ENCODE results near the gene HAUS3. TPM values are rescaled to one million over a fixed set of nuclear protein-coding genes. Genes with fewer than 3 reads are reported as not detected.

Gene HAUS3
- total and polyA plus RNA-seq, 2 of the 13 experiments (the other 11 are each of a cell fraction or from before 2014, with no cell fraction given): 3.9 to 12.6 TPM

DNA sequence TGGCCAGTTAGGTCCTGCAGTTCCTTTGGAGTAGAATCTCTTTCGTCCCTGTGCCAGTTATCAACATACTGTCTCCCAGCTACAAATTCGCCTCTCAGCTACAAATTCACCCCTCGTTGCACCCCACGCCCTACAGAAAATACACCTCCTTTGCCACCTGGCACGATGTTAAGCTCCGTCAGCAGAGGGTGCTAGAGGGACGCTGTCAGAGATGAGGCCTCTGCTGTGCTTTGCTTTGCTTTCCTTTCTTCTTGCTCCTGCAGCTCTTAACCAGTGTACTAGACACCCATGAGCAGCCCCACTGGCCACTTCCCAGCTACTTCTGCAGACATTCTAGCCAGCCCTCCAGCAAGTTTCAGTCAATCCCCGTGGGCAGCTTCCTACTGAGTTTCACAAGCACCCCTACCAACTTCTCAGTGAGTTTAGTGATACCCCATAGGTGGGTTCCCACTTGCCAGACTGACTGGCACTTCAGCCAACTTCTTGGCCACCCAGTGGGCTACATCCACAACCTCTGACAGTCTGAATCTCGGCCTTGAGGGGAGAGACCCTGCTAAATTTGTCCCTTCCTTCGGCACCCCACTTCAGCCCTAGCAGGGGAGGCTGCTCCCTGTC lies 21.8 kb downstream of the HAUS3 start (continued):
- TF ChIP-seq SRSF9 (IDR thresholded peaks at IDR 0.05; ENCODE audit: borderline replicate concordance, insufficient read depth, low read depth, low read length, poor library complexity, severe bottlenecking) (no peak), ZNF777 (CRISPR knock-in tag; IDR thresholded peaks at IDR 0.05) (no peak), ZNF501 (CRISPR knock-in tag; IDR thresholded peaks at IDR 0.05) (0 out of 2 replicates have a peak, but pooled peaks have one; percentile 22), YY1 (IDR thresholded peaks at IDR 0.05; ENCODE audit: insufficient read depth, insufficient replicate concordance, low read depth, low read length) (no peak), XRCC5 (optimal IDR thresholded peaks at IDR 0.05; ENCODE audit: low read length) (peak; percentile 64), PCBP1 (IDR thresholded peaks at IDR 0.05; ENCODE audit: borderline replicate concordance, low read depth, low read length) (no peak), RAD21 (CRISPR knock-in tag; IDR thresholded peaks at IDR 0.05) (peak; percentile 83), ZSCAN9 (CRISPR knock-in tag; IDR thresholded peaks at IDR 0.05; ENCODE audit: borderline replicate concordance) (no peak), ZNF329 (CRISPR knock-in tag; IDR thresholded peaks at IDR 0.05; ENCODE audit: low read depth) (no peak), SALL1 (CRISPR knock-in tag; IDR thresholded peaks at IDR 0.05) (peak; percentile 31; the same call in 1 of the 2 replicates), ZFX (CRISPR knock-in tag; IDR thresholded peaks at IDR 0.05; ENCODE audit: low read depth) (0 out of 2 replicates have a peak, but pooled peaks have one; percentile 42)
- TF ChIP-seq, protein P1, sequence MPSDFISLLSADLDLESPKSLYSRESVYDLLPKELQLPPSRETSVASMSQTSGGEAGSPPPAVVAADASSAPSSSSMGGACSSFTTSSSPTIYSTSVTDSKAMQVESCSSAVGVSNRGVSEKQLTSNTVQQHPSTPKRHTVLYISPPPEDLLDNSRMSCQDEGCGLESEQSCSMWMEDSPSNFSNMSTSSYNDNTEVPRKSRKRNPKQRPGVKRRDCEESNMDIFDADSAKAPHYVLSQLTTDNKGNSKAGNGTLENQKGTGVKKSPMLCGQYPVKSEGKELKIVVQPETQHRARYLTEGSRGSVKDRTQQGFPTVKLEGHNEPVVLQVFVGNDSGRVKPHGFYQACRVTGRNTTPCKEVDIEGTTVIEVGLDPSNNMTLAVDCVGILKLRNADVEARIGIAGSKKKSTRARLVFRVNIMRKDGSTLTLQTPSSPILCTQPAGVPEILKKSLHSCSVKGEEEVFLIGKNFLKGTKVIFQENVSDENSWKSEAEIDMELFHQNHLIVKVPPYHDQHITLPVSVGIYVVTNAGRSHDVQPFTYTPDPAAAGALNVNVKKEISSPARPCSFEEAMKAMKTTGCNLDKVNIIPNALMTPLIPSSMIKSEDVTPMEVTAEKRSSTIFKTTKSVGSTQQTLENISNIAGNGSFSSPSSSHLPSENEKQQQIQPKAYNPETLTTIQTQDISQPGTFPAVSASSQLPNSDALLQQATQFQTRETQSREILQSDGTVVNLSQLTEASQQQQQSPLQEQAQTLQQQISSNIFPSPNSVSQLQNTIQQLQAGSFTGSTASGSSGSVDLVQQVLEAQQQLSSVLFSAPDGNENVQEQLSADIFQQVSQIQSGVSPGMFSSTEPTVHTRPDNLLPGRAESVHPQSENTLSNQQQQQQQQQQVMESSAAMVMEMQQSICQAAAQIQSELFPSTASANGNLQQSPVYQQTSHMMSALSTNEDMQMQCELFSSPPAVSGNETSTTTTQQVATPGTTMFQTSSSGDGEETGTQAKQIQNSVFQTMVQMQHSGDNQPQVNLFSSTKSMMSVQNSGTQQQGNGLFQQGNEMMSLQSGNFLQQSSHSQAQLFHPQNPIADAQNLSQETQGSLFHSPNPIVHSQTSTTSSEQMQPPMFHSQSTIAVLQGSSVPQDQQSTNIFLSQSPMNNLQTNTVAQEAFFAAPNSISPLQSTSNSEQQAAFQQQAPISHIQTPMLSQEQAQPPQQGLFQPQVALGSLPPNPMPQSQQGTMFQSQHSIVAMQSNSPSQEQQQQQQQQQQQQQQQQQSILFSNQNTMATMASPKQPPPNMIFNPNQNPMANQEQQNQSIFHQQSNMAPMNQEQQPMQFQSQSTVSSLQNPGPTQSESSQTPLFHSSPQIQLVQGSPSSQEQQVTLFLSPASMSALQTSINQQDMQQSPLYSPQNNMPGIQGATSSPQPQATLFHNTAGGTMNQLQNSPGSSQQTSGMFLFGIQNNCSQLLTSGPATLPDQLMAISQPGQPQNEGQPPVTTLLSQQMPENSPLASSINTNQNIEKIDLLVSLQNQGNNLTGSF (CRISPR knock-in tag; IDR thresholded peaks at IDR 0.05): no peak
- TF ChIP-seq, protein P2, sequence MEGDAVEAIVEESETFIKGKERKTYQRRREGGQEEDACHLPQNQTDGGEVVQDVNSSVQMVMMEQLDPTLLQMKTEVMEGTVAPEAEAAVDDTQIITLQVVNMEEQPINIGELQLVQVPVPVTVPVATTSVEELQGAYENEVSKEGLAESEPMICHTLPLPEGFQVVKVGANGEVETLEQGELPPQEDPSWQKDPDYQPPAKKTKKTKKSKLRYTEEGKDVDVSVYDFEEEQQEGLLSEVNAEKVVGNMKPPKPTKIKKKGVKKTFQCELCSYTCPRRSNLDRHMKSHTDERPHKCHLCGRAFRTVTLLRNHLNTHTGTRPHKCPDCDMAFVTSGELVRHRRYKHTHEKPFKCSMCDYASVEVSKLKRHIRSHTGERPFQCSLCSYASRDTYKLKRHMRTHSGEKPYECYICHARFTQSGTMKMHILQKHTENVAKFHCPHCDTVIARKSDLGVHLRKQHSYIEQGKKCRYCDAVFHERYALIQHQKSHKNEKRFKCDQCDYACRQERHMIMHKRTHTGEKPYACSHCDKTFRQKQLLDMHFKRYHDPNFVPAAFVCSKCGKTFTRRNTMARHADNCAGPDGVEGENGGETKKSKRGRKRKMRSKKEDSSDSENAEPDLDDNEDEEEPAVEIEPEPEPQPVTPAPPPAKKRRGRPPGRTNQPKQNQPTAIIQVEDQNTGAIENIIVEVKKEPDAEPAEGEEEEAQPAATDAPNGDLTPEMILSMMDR (CRISPR knock-in tag; IDR thresholded peaks at IDR 0.05): peak; percentile 96
- TF ChIP-seq, protein P3, sequence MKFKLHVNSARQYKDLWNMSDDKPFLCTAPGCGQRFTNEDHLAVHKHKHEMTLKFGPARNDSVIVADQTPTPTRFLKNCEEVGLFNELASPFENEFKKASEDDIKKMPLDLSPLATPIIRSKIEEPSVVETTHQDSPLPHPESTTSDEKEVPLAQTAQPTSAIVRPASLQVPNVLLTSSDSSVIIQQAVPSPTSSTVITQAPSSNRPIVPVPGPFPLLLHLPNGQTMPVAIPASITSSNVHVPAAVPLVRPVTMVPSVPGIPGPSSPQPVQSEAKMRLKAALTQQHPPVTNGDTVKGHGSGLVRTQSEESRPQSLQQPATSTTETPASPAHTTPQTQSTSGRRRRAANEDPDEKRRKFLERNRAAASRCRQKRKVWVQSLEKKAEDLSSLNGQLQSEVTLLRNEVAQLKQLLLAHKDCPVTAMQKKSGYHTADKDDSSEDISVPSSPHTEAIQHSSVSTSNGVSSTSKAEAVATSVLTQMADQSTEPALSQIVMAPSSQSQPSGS (CRISPR knock-in tag; IDR thresholded peaks at IDR 0.05): 0 out of 2 replicates have a peak, but pooled peaks have one; percentile 27
- TF ChIP-seq, protein P4, sequence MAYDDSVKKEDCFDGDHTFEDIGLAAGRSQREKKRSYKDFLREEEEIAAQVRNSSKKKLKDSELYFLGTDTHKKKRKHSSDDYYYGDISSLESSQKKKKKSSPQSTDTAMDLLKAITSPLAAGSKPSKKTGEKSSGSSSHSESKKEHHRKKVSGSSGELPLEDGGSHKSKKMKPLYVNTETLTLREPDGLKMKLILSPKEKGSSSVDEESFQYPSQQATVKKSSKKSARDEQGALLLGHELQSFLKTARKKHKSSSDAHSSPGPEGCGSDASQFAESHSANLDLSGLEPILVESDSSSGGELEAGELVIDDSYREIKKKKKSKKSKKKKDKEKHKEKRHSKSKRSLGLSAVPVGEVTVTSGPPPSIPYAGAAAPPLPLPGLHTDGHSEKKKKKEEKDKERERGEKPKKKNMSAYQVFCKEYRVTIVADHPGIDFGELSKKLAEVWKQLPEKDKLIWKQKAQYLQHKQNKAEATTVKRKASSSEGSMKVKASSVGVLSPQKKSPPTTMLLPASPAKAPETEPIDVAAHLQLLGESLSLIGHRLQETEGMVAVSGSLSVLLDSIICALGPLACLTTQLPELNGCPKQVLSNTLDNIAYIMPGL (CRISPR knock-in tag; IDR thresholded peaks at IDR 0.05; ENCODE audit: borderline replicate concordance in 1 of 2, low read depth in 1 of 2): 0 out of 4 replicates have a peak, but pooled peaks of 1 of the 2 experiments have one; percentile 19

All from HepG2 (cell line).